Cerebellar cortex (tissue), 1 donor: Measurements from ENCODE around the gene ETFRF1.
A peak's percentile ranks its signal among the peaks of the same experiment; 100 is the strongest.

ENCODE experiments used
- DNase-seq: peaks from one replicate; pipeline ENCODE4 v3.0.0-alpha.2; 2015; ENCODE audit warnings: low spot score

The ETFRF1 gene, protein sequence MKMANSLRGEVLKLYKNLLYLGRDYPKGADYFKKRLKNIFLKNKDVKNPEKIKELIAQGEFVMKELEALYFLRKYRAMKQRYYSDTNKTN

DNA sequence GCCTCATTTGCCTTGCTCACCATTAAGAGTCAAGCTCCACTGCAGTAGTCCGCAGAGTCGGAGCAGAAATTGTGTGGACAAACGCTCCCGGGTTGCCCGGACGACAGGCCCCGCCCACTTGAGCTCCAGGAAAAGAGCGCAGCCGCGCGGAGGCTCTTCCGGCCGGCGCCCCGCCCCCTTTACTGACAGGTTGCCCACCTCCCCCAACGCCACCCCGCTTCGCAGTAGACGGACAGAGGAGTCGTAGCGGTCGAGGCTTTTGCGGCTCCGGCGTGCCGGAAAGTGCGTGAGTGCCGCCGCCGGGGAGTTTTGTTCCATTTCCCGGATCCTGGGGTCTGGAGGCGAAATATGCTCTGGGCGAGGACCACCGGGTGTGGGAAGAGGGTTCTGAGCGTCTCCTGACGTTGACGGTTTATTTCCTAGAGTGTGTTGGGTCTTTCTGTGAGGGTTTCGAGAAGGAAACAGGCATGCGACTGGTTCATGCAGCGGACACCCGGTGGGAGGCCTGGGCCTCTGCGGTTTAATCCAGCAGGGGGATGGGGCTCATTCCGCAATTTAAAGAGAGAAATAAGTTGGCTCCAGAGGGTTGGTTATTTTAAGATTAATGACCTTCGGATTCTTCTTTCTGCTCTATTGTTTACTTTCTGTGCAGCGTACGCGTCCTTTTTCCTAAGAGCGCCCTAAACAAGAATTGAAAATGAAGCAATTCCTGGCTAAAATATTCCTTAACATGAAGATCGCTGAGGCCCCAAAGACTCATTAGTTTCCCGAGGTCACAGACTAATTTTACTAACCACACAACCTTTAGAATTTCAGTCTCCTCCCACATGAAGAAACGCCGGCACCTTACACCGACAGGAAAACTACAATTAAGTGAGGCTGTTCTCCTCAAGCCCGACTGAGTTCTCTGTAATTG is at the start of gene ETFRF1, which contains the start of gene DNAI7:
ETFRF1 (plus strand) TSS at position 182 of the 916 bp plus-strand sequence. CDS start 8,720 bp downstream, outside the sequence.
DNAI7 (minus strand) TSS at position 105 of the 916 bp plus-strand sequence; CDS start at position 23, 82 bp downstream.
- peak; percentile 95 for DNase-seq

DNA sequence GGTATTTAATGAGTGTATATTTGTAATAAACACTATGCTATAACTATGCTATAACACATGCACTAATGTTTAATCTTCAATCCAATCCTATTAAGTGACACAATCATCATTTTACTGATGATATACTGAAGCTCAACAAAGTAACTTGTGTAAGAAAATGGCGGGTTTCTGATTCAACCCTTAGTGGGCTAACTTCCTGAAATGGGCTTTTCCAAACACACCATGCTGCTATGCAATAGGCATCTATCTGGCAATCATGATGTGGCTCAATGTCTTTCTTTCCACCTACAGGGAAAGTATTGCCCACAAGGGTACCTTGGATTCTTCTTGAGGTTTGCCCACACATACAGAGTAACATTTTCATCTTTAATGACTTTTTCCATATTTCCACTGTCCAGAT is 48.4 kb upstream of the ETFRF1 start:
- no peak for DNase-seq

DNA sequence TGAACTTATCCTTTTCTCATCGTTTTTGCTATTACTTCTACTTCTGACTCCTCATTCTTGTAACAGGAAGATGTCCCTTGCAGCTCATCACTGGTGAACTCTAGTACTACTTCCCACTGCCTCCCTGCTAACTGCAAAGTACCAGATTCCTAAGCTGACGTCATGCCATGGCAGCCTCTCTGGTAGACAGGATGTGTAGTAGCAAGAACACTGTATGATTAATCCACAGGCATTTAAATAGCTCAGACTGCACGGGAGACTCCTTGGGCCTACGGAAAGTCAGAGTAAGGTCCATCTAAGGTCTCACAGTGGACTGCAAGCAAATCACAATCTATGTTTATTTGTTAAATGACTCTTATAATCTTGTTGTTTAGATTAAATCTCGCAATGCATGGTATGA is 43.6 kb upstream of the ETFRF1 start:
- no peak for DNase-seq

DNA sequence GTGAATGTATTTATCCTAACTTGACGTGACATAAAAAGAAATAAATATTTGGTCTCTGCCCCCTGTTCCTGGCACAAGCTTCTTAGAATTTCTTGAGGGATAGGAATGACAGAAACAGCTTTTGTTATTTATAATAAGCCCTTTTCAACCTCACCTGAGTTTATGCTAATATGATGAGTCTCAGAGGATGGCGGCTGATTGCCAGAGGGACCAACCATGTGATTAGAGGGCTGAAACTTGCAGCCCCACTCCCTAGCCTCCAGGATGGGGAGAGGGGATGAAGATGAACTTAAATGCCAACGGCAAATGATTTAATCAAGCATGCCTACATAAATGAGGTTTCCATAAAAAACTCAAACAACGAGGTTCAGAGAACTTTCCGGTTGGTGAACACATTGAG is 43.0 kb upstream of the ETFRF1 start:
- DNase-seq: no peak

DNA sequence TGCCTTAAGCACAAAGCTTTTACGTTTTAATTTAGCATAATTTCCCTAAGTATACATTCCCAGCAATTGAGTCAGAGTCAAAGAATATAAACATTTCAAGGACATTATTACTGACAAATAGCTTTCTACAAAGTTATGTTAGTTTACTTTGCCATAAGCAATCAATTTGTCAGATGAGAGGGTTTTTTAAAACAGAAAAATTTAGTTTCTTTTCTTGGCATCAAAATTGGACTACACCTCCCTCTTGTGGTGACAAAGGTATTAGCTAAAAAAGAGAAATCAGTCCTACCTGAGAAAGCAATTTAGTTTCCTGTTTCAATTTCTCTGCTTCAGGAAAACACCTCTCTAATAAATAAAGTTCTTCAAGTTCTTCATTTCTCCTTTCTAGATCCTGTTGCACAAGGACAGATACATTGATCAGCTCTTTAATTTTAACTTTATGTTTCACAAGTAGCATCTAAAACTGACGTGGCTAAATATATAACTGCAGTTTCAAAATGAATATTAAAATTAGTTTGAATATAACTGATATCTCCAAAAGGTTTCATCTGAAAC is 39.9 kb upstream of the ETFRF1 start:
- DNase-seq: peak; percentile 18

DNA sequence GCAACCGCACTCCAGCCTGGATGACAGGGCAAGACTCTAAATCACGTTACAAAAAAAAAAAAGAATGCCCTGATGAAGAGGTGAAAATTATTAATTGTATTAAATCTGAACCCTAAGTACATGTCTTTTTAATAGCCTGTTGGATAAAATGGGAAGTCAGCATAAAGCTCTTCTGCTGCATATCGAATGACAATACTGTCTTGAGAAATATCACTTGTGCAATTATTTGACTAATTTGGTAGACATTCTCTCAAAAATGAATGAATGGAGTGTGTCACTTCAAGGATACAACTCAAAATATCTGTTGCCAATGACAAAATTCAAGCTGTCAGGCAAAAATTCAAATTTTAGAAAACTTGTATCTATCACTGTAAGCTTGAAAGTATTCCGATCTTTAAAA is 39.0 kb upstream of the ETFRF1 start:
- no peak for DNase-seq

DNA sequence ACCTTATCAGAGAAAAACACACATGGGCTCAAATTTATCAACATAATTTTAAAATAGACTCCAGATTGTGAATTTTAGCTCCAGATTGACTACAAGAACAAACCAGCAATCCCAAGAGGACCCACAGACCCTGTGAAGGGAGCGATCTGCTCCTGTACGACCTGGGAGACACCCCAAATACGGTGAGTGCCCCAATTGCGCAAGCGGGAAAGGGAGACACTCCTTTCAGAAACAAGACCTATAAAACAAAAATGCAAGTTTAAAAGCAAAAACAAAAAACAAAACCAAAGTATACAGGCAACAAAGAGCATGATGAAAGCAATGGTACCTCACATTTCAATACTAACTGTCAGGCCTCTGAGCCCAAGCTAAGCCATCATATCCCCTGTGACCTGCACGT is 32.2 kb upstream of the ETFRF1 start:
- DNase-seq: no peak

DNA sequence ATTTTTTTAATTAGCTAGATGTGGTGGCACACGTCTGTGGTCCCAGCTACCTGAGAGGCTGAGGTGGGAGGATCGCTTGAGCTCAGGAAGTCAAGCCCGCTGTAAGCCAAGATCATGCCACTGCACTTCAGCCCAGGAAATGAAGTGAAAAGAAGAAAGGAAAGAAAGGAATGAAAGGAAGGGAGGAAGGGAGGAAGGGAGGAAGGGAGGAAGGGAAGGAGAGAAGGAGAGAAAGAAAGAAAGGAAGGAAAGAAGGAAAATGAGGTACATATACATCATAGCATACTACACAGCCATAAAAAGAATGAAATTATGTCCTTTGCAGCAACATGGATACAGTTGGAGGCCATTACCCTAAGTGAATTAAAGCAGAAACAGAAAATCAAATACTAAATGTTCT is 12.3 kb upstream of the ETFRF1 start:
- no peak for DNase-seq

DNA sequence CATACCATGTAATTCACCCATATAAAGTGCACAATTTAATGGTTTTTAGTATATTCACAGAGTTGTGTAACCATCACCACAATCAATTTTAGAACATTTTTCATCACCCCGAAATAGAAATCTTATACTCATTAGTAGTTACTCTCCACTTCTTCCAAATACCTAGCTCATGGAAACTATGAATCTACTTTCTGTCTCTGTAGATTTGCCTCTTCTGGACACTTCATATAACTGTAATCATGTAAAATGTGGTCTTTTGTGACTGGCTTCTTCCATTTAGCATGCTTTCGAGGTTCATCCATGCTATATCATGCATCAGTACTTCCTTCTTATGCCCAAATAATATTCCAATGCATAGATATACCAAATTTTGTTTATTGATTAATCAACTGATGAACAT is 10.9 kb upstream of the ETFRF1 start:
- DNase-seq: no peak

DNA sequence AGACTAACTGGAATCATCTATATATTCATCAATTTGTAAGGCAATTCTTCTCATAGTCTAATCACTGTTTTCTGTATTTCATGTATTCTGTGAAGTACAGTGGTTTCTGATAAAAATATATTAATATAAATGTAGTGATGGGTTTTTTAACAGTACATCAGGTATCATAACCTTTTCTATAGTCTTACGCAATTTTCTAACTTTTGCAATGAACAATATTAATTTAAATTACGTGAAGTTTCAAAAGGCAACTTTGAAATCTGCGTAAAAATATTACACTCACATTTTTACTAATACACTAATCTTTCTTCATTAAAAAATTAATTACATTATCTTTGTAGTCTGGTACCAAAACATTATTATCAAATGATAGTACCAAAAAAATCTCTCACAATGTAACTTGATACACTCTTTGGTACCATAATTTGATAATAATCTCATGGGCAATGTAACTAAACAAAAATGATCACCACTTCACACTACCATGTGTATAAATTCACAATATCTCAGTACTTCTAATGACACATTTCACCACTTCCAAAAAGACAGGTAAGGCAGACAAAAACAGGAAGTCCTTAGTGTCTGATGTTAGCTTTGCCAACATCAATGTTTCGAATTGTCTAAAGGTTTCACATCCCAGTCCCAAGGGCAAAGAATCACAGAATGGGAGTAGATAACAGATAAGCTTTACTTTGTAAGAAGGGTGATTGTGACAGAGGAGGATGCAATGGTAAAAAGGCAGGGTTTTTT is 8.8 kb upstream of the ETFRF1 start:
- DNase-seq: no peak

DNA sequence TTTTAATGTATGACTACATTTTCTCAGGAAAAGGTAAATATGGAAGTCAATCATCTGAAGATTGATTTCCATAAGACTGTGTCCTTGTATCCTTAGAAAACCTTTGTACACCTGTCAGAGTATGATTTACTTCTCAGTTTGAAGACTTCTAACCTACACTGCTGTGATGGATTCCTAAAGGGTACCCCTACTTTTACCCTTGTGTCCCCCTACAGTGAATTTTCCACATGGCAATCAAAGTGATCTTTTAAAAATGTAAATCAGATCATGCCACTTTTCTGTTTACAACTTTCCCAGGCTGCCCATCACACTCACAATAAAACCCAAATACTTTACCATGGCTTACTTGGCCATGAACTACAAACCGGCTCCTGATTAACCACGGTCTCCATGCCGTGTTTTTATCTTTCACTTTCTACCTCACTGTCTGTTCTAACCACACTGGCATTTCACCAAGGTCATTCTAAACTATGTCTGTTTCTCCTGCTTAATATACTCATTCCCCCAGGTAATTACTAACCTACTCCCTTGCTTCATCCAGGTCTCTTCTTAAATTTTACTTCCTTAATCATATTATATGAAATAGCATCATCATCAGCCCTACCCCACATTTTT is 8.1 kb upstream of the ETFRF1 start:
- no peak for DNase-seq

DNA sequence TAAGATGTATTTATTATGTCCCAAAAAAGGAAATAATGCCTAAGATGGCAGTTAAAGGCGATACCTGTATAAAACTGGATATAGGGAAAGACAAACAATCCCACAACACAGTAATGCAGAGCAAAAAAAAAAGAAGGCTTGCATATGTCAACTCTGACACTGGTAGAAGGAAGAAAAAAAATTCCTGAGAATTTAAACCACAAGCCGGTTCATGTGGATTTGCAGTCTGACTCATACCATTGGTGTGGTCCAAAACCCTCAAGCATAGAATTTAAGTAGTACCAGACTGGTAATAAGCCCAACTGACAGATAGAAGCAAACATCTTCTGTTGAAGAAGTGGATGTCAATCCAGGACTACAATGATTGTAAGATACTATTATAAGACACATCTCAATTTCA is 7.3 kb upstream of the ETFRF1 start:
- no peak for DNase-seq

DNA sequence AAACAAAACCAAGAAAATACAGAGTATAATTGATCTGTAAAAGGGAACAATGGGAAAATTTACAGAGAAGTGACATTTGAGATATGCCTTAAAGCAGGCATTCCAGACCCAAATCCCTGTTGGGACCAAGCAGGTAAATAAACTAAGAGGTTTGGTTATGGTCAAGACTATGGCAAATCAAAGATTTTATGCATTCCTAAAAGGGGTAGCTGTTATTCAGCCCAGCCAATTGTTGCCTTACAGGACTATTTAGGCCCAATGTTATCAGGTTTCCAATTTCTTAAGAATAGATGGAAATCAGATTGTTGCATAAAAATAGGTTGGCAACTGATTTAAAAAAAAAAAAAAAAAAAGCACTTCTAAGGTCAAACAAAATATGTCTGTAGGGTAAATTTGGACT is 5.4 kb upstream of the ETFRF1 start:
- no peak for DNase-seq

DNA sequence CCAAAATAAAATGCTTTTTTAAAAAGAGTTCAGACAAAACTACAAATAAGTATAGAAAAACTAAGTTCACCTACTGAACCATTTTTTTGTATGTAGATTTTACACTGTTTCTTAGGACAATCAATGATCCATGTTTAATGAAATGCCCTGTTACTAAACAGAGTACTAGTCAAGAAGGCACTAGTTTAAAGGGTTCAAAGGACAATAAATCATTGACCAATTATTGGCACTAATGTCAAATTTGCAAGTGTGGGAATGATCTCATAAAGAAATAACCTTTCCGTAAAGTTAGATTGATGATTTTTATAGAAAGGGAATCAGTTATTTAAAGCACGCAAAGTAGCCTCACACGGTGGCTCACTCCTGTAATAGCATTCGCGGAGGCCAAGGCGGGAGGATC is 4.2 kb upstream of the ETFRF1 start:
- no peak for DNase-seq

DNA sequence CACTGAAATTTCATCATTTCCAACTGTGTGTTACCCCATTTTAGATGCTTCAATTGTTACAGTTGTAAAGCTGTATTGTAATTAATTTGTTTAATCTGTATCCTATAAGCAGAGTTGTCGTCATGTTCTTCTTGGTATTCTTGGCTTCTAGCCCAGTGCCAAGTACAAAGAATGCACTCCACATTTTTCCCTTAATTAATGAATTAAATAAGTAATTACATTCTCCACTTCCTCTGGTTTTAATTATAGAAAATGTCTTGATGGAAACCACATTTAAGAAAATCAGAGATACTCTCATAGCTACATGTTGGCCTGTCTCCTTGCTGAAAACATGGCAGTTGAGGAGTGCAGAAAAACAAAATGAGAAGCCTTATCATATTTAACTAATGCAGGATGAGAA is 823 bp upstream of the ETFRF1 start:
- peak; percentile 9 for DNase-seq

DNA sequence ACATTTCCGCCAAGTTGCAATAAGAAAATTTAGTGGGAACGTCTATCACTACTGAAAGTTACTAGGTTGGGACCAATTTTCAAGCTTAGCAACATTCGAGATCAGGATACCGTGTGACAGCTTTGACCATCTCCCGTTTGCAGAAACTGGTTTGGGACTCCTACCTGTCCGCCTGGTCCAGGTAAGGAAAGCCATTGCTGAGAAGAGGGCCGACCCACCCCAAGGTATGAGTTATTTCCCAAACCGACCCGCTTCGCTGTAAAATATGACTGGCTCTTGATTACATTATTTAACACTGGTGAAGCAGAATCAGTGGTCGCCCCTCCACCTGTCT is 348 bp upstream of the ETFRF1 start:
- DNase-seq: no peak

DNA sequence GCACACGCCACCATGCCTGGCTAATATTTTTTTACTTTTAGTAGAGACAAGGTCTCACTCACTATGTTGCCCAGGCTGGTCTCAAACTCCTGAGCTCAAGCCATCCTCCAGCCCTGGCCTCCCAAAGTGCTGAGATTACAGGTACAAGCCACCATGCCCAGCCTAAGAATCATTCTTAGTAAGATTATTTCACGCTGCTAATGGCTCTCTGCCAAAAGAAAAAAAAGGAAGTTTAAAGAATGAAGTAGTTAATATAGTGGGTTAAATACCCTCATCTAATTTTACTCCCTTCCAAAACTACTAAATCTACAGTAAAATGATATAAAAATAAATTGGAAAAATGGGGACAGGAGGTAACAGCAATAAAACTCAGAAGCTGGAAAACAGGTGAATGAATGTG is 2.6 kb downstream of the ETFRF1 start:
- no peak for DNase-seq

DNA sequence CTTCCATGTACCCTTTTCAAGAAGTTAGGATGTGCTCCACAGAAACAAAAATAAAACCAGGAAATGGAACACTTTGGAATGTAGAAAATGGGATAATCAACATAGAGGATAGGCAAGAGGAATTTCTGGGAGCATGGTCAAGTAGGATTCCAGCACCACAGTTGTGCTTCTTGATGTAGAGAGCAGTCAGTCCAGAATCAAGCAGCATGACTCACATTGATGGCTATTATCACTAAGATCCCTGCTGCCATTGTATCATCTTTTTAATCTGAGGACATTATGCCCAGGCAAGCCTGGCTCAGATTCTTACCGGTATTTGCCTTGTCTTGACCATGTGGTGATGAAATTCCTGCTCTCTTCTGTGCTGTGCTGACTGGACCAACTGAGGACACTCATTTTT is 5.7 kb downstream of the ETFRF1 start:
- no peak for DNase-seq

DNA sequence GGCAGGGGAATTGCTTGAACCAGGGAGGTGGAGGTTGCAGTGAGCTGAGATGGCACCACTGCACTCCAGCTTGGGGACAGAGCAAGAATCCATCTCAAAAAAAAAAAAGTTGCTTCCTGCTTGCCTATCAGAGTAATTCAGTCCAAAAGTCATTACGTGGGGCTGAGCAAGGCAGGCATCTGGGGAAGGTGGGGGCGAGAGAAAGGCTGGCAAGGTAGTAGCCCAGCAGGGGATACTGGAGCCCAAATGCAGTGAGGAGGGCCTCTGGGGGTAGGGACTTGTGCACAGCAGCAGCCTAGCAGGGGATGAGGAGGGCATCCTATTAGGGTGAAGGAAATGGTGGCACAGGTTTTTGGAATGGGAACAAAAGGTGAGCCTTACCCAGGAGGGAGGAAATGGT is 7.1 kb downstream of the ETFRF1 start:
- DNase-seq: no peak

DNA sequence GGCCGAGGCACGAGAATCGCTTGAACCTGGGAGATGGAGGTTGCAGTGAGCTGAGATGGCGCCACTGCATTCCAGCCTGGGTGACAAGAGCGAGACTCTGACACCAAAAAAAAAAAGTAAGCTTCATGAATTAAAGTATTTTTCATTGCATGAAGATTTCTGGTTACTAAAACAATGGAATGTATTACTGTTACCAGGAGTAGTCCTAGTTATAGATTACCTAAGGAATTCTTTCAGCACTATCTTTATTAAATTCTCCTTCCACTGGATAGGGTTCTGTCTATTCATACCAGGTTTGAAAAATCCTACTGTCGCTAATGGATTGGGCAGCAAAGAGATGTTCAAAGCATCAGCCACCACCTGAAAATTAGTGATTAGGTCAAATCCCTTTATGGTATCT is 12.4 kb downstream of the ETFRF1 start:
- no peak for DNase-seq

DNA sequence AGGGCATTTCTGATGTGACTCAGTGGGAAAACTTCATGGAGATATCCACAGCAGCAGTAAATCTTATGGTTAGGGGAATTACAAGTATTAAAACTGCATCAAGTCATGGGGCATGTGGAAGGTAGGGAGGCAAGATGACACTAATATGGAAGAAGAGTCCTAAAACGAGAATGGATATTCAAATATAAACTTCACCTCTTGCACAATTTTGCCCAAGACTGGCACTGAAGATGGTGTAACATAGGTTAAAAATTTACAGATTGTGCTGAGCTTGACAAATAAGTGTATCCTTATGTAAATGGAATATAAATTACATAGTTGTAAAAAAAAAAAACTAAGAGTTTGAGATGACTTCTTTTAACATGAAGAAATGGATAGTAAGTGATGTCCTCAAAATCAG is 12.8 kb downstream of the ETFRF1 start:
- DNase-seq: no peak

DNA sequence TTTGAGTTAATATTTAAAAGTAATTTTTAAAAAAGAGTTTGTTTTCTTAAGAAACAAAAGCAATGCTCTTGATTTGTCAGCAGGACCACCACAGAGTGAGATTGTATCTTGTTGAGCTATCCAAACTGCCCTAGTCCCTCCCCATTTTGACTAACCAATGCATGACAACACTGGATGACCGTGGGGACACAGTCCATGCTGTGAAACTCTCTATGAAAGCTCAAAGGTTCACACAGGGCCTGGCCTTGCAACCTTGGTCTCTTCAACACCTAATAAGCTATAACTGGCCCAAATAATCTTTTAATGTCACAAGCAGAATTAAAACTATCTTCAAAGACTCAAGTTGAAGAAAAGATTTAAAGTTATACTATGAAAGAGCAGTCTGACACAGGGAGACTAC is 13.5 kb downstream of the ETFRF1 start:
- DNase-seq: no peak
